SK-N-SH treated with all-trans-retinoic acid at 6 μM for 48 hours (cell line): ENCODE results near the gene ENTR1.

Experiments used
- BACH2 ChIP-seq: fragments of 250-450 bp; sonication (Bioruptor Pico); IDR thresholded peaks from 2 replicates; pipeline ENCODE4 v1.9.0; 2021; ENCODE audit warnings: mild to moderate bottlenecking, borderline replicate concordance
- CSDC2 ChIP-seq: fragments of 250-450 bp; sonication (Bioruptor Pico); IDR thresholded peaks from 2 replicates; pipeline ENCODE4 v1.5.0; 2020; ENCODE audit warnings: mild to moderate bottlenecking, moderate library complexity
- ISL1 ChIP-seq: fragments of 250-450 bp; sonication (Bioruptor Pico); IDR thresholded peaks from 2 replicates; pipeline ENCODE4 v2.1.2; 2022; ENCODE audit warnings: mild to moderate bottlenecking, moderate library complexity
- OSR1 ChIP-seq: fragments of 250-450 bp; sonication (Bioruptor Pico); IDR thresholded peaks from 2 replicates; pipeline ENCODE4 v1.8.0; 2022; ENCODE audit warnings: moderate library complexity, mild to moderate bottlenecking, inconsistent platforms
- RARB ChIP-seq: fragments of 250-450 bp; sonication (Bioruptor Pico); IDR thresholded peaks from 2 replicates; pipeline ENCODE4 v1.8.0; 2021; ENCODE audit warnings: mild to moderate bottlenecking, moderate library complexity
- TOX ChIP-seq: fragments of 250-450 bp; sonication (Bioruptor Pico); IDR thresholded peaks from 2 replicates; pipeline ENCODE4 v1.8.0; 2021; ENCODE audit warnings: mild to moderate bottlenecking, moderate library complexity, borderline replicate concordance
- ZC3H10 ChIP-seq: fragments of 250-450 bp; sonication (Bioruptor Pico); IDR thresholded peaks from 2 replicates; pipeline ENCODE4 v1.5.1; 2021; ENCODE audit warnings: mild to moderate bottlenecking, moderate library complexity
- ZNF565 ChIP-seq: fragments of 450-650 bp; formaldehyde crosslinking; conservative IDR thresholded peaks from 2 replicates; pipeline ENCODE4 v1.5.0; 2020; ENCODE audit warnings: low read depth, mild to moderate bottlenecking, moderate library complexity
- ZNF8 ChIP-seq: fragments of 450-650 bp; formaldehyde crosslinking; IDR thresholded peaks from 2 replicates; pipeline ENCODE4 v1.5.0; 2020; ENCODE audit warnings: mild to moderate bottlenecking, moderate library complexity
- TF ChIP-seq, protein P1 (sequence below): fragments of 250-450 bp; sonication (Bioruptor Pico); IDR thresholded peaks from 2 replicates; pipeline ENCODE4 v1.5.0; 2020; ENCODE audit warnings: mild to moderate bottlenecking, moderate library complexity
- TF ChIP-seq, protein P2 (sequence below): fragments of 250-450 bp; sonication (Bioruptor Pico); IDR thresholded peaks from 2 replicates; pipeline ENCODE4 v1.5.1; 2020; ENCODE audit warnings: low read depth, mild to moderate bottlenecking, moderate library complexity
- TF ChIP-seq, protein P3 (sequence below): fragments of 250-450 bp; sonication (Bioruptor Pico); IDR thresholded peaks from 2 replicates; pipeline ENCODE4 v1.5.1; 2021; ENCODE audit warnings: mild to moderate bottlenecking, moderate library complexity
- TF ChIP-seq, protein P4 (sequence below): fragments of 250-450 bp; sonication (Bioruptor Pico); IDR thresholded peaks from 2 replicates; pipeline ENCODE4 v1.8.0; 2020; ENCODE audit warnings: mild to moderate bottlenecking, moderate library complexity, borderline replicate concordance
- TF ChIP-seq, protein P5 (sequence below): fragments of 250-450 bp; sonication (Bioruptor Pico); IDR thresholded peaks from 2 replicates; pipeline ENCODE4 v1.8.0; 2021; ENCODE audit warnings: low read depth, mild to moderate bottlenecking, moderate library complexity, borderline replicate concordance

DNA sequence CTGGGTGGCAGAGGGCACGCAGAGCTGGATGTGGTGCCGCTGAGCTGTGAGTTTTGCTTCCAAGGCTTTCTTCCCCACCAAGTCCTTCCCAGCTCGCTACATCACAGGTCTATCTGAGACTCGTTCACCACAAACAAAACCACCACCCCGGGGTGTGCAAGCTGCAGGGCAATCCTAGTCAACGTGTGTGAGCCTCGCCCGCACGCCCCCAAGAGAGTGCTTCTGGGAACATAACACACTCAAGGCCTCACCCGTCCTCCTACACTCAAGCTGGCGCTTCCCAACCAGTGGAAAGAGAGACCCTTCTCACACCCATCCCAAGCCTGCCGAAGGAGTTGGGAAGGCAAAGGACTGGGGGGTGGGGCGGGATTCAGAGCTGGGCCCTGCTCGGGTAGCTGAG, 21.0 kb downstream of the ENTR1 start:
- TF ChIP-seq, protein P1, sequence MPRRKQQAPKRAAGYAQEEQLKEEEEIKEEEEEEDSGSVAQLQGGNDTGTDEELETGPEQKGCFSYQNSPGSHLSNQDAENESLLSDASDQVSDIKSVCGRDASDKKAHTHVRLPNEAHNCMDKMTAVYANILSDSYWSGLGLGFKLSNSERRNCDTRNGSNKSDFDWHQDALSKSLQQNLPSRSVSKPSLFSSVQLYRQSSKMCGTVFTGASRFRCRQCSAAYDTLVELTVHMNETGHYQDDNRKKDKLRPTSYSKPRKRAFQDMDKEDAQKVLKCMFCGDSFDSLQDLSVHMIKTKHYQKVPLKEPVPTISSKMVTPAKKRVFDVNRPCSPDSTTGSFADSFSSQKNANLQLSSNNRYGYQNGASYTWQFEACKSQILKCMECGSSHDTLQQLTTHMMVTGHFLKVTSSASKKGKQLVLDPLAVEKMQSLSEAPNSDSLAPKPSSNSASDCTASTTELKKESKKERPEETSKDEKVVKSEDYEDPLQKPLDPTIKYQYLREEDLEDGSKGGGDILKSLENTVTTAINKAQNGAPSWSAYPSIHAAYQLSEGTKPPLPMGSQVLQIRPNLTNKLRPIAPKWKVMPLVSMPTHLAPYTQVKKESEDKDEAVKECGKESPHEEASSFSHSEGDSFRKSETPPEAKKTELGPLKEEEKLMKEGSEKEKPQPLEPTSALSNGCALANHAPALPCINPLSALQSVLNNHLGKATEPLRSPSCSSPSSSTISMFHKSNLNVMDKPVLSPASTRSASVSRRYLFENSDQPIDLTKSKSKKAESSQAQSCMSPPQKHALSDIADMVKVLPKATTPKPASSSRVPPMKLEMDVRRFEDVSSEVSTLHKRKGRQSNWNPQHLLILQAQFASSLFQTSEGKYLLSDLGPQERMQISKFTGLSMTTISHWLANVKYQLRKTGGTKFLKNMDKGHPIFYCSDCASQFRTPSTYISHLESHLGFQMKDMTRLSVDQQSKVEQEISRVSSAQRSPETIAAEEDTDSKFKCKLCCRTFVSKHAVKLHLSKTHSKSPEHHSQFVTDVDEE, result no peak
- TF ChIP-seq ISL1 (CRISPR knock-in tag), result no peak
- TF ChIP-seq, protein P2, sequence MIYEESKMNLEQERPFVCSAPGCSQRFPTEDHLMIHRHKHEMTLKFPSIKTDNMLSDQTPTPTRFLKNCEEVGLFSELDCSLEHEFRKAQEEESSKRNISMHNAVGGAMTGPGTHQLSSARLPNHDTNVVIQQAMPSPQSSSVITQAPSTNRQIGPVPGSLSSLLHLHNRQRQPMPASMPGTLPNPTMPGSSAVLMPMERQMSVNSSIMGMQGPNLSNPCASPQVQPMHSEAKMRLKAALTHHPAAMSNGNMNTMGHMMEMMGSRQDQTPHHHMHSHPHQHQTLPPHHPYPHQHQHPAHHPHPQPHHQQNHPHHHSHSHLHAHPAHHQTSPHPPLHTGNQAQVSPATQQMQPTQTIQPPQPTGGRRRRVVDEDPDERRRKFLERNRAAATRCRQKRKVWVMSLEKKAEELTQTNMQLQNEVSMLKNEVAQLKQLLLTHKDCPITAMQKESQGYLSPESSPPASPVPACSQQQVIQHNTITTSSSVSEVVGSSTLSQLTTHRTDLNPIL (CRISPR knock-in tag), result no peak
- TF ChIP-seq BACH2 (CRISPR knock-in tag), result no peak
- no peak for TF ChIP-seq CSDC2 (CRISPR knock-in tag)
- no peak for TF ChIP-seq RARB (CRISPR knock-in tag)
- no peak for TF ChIP-seq ZNF565 (CRISPR knock-in tag)
- no peak for TF ChIP-seq TOX (CRISPR knock-in tag)
- TF ChIP-seq, protein P3, sequence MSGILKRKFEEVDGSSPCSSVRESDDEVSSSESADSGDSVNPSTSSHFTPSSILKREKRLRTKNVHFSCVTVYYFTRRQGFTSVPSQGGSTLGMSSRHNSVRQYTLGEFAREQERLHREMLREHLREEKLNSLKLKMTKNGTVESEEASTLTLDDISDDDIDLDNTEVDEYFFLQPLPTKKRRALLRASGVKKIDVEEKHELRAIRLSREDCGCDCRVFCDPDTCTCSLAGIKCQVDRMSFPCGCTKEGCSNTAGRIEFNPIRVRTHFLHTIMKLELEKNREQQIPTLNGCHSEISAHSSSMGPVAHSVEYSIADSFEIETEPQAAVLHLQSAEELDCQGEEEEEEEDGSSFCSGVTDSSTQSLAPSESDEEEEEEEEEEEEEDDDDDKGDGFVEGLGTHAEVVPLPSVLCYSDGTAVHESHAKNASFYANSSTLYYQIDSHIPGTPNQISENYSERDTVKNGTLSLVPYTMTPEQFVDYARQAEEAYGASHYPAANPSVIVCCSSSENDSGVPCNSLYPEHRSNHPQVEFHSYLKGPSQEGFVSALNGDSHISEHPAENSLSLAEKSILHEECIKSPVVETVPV (CRISPR knock-in tag), result no peak
- TF ChIP-seq ZNF8 (CRISPR knock-in tag), result no peak
- TF ChIP-seq, protein P4, sequence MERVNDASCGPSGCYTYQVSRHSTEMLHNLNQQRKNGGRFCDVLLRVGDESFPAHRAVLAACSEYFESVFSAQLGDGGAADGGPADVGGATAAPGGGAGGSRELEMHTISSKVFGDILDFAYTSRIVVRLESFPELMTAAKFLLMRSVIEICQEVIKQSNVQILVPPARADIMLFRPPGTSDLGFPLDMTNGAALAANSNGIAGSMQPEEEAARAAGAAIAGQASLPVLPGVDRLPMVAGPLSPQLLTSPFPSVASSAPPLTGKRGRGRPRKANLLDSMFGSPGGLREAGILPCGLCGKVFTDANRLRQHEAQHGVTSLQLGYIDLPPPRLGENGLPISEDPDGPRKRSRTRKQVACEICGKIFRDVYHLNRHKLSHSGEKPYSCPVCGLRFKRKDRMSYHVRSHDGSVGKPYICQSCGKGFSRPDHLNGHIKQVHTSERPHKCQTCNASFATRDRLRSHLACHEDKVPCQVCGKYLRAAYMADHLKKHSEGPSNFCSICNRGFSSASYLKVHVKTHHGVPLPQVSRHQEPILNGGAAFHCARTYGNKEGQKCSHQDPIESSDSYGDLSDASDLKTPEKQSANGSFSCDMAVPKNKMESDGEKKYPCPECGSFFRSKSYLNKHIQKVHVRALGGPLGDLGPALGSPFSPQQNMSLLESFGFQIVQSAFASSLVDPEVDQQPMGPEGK (CRISPR knock-in tag), result no peak
- TF ChIP-seq OSR1 (CRISPR knock-in tag), result no peak
- TF ChIP-seq, protein P5, sequence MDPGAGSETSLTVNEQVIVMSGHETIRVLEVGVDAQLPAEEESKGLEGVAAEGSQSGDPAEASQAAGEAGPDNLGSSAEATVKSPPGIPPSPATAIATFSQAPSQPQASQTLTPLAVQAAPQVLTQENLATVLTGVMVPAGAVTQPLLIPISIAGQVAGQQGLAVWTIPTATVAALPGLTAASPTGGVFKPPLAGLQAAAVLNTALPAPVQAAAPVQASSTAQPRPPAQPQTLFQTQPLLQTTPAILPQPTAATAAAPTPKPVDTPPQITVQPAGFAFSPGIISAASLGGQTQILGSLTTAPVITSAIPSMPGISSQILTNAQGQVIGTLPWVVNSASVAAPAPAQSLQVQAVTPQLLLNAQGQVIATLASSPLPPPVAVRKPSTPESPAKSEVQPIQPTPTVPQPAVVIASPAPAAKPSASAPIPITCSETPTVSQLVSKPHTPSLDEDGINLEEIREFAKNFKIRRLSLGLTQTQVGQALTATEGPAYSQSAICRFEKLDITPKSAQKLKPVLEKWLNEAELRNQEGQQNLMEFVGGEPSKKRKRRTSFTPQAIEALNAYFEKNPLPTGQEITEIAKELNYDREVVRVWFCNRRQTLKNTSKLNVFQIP (CRISPR knock-in tag), result no peak
- TF ChIP-seq ZC3H10 (CRISPR knock-in tag), result no peak
